ENCODE measurements around the gene YY1. TPM values are rescaled to one million over a fixed set of nuclear protein-coding genes. Genes with fewer than 3 reads are reported as not detected.

The YY1 gene
- total and polyA plus RNA-seq, 7 donors: 23.8 to 58.4 (median 44.6) TPM

DNA sequence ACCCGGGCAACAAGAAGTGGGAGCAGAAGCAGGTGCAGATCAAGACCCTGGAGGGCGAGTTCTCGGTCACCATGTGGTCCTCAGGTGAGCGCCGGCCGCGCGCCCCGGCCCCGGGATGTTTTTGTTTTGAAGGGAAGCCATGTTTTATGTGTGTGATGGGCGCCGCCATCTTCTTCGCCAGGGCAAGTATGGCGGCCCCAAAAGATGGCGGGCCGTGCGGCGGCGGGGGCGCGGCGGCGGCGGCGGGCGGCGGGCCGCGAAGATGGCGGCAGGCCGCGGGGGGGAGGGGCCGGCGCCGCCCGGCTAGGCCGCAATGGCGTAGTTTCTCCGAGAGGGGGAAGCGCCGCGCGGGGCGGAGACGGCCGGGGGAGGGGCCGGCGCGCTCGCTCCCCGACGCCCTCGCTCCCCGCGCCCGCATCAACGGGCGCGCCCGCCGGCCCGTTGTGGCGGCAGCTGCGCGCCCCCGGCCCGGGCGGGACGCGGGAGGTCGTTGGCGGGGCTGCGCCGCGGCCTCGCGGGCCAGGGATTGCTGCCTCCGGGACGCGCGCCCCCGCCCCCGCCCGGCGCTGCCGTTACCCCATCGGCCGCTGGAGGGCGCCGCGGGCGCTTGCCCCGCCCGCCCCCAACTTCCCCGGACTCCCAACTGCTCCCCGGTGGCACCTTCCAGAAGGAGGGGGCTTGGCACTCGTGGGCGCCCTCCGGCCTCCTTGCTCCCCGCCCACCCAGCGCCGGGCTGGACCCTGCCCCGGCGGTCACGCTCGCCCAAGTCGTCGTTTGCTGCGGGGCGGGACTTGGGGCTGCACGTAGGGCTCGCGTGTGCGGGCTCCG is 1.1 kb downstream of the YY1 start:
- peak; percentile 75 to 81 (median 80) for ATAC-seq
- DNase-seq: peak; percentile 91 to 96
- intact Hi-C loops (cut with DNase I): loop anchor here (2.0 to 5.0 kb wide), 4 partner anchors 42 to 137 kb away; partner anchors contain the start of genes SLC25A29 (in 2 of the 2) and WDR25 (in 2 of the 2)
- Histone ChIP-seq H3K4me3 (peak overlapping the region; percentile 99), H3K27me3 (ENCODE audit: insufficient read depth in 3 of 3, low read length in 2 of 3) (no peaks in the 10 kb centered on the region), H3K36me3 (ENCODE audit: insufficient read depth in 1 of 2, low read depth in 1 of 2) (no peaks in the 10 kb centered on the region), H3K27ac (peak overlapping the region; percentile 100), H3K9me3 (no peaks in the 10 kb centered on the region), H3K4me1 (peaks cover 53% of the 10 kb centered on the region)
- TF ChIP-seq, protein P1, sequence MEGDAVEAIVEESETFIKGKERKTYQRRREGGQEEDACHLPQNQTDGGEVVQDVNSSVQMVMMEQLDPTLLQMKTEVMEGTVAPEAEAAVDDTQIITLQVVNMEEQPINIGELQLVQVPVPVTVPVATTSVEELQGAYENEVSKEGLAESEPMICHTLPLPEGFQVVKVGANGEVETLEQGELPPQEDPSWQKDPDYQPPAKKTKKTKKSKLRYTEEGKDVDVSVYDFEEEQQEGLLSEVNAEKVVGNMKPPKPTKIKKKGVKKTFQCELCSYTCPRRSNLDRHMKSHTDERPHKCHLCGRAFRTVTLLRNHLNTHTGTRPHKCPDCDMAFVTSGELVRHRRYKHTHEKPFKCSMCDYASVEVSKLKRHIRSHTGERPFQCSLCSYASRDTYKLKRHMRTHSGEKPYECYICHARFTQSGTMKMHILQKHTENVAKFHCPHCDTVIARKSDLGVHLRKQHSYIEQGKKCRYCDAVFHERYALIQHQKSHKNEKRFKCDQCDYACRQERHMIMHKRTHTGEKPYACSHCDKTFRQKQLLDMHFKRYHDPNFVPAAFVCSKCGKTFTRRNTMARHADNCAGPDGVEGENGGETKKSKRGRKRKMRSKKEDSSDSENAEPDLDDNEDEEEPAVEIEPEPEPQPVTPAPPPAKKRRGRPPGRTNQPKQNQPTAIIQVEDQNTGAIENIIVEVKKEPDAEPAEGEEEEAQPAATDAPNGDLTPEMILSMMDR (IDR thresholded peaks at IDR 0.05): peak; percentile 75
- WGBS, 3 donors: 1% methylated on average over 25 to 115 of the region's 115 CpGs

DNA sequence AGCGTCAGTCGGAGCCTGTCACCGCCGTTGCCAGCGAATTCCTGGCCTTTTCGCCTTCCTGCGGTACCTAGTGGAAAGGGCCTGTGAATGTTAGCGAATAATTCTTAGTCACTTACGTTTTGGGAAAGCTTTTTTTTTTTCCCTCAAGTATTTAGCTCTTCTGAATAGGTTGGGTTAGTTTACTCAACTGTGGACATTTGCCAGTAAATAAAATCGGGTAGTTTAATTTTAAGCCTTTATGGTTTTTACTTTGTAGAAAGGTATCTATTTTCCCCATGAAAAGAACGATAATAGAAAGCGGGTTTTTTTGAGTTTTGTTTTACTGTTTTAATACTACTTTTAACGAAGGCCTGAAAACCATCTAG is 1.7 kb downstream of the YY1 start:
- DNase-seq: no peak
- Histone ChIP-seq H3K9me3 (no peaks in the 10 kb centered on the region), H3K27ac (peak overlapping the region; percentile 100), H3K36me3 (ENCODE audit: insufficient read depth in 1 of 2, low read depth in 1 of 2) (no peaks in the 10 kb centered on the region), H3K4me3 (peak overlapping the region; percentile 99), H3K27me3 (ENCODE audit: insufficient read depth in 3 of 3, low read length in 2 of 3) (no peaks in the 10 kb centered on the region), H3K4me1 (peaks cover 59% of the 10 kb centered on the region)
- WGBS, 3 donors: 3% methylated on average over 13 of the region's 13 CpGs
- TF ChIP-seq, protein P1 (IDR thresholded peaks at IDR 0.05): no peak
- ATAC-seq: no peak
- intact Hi-C loops (cut with DNase I): loop anchor here (2.0 to 5.0 kb wide), 4 partner anchors 42 to 137 kb away; partner anchors contain the start of genes WDR25 (in 2 of the 2) and SLC25A29 (in 1 of the 2)

DNA sequence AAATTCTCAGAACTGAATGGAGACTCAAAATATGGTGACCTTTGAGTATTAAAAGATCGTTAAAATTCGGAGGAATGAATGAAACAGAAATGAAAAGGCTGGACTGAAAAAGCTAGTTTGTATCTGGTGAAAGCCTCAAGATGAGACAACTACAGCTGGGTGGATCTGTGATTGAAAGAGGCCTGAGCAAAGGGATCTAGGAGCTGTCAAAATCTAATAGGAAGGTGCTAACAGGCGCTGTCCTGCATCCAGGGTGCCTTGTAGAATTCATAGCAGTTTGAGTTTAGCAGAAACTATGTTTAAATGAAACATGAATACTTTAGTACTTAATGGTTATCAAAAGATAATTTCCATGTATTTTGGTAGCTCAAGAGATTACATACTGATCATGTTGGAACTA is 2.3 kb downstream of the YY1 start:
- H3K9me3 ChIP-seq: no peaks in the 10 kb centered on the region
- no peaks in the 10 kb centered on the region for H3K27me3 ChIP-seq (ENCODE audit: insufficient read depth in 3 of 3, low read length in 2 of 3)
- peak overlapping the region; percentile 99 for H3K4me3 ChIP-seq
- no peaks in the 10 kb centered on the region for H3K36me3 ChIP-seq (ENCODE audit: insufficient read depth in 1 of 2, low read depth in 1 of 2)
- intact Hi-C loops (cut with DNase I): loop anchor here (2.0 to 5.0 kb wide), 4 partner anchors 41 to 136 kb away; partner anchors contain the start of genes WDR25 (in 2 of the 2) and SLC25A29 (in 1 of the 2)
- TF ChIP-seq, protein P1 (IDR thresholded peaks at IDR 0.05): no peak
- DNase-seq (no peak), ATAC-seq (no peak)
- 41 to 50% (median 48%) methylated on average over 3 of the region's 3 CpGs for WGBS, 3 donors
- H3K27ac ChIP-seq: peak overlapping the region; percentile 100
- peaks cover 64% of the 10 kb centered on the region for H3K4me1 ChIP-seq

DNA sequence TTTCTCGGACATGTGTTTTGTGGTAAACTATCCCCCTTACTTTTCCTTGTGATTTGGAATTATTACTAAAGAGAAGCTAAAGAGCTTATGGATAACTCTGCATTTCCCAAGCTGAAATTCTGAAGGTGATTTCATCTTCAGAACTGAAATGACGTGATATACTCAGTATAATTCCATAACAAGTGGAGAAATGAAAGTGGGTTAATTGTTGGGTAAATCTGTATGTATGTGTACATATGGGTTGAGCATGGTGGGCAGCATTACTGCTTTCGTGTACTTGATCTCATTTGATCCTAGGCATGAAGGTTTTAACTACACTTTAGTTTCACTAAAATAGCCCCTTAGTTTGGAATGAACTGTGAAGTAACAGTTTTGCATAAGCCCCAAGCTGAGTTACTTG is 4.1 kb downstream of the YY1 start:
- no peaks in the 10 kb centered on the region for H3K27me3 ChIP-seq (ENCODE audit: insufficient read depth in 3 of 3, low read length in 2 of 3)
- peaks cover 67% of the 10 kb centered on the region for H3K4me1 ChIP-seq
- no peaks in the 10 kb centered on the region for H3K9me3 ChIP-seq
- no peaks in the 10 kb centered on the region for H3K36me3 ChIP-seq (ENCODE audit: insufficient read depth in 1 of 2, low read depth in 1 of 2)
- 82 to 86% (median 86%) methylated on average over 3 of the region's 3 CpGs for WGBS, 3 donors
- TF ChIP-seq, protein P1 (IDR thresholded peaks at IDR 0.05): no peak
- no peak for DNase-seq
- no peak for ATAC-seq
- H3K27ac ChIP-seq: no peak overlapping the region
- intact Hi-C loops (cut with DNase I): loop anchor here (5.0 kb wide), 3 partner anchors 39 to 134 kb away; partner anchors contain the start of genes SLC25A29 (in 1 of the 2) and WDR25 (in 1 of the 2)
- no peak overlapping the region for H3K4me3 ChIP-seq

Measured in psoas muscle (tissue), 8 donors.